Measurements from ENCODE around the gene KSR2.

The KSR2 gene

GRCh38 chr12:117901631-117902030, 67.2 kb downstream of the KSR2 start:
- H3K9ac ChIP-seq (ENCODE audit: low read length), result no peak overlapping the region
- H3K9me3 ChIP-seq (ENCODE audit: insufficient read depth, low read length), result peaks cover 5% of the 10 kb centered on the region; the same call in 1 of the 2 replicates
- H4K20me1 ChIP-seq (ENCODE audit: insufficient read depth, low read length), result no peaks in the 10 kb centered on the region
- H3K27me3 ChIP-seq (ENCODE audit: low read depth, low read length), result no peaks in the 10 kb centered on the region
- no peaks in the 10 kb centered on the region for H3K79me2 ChIP-seq (ENCODE audit: low read length)
- no peak overlapping the region for H3K27ac ChIP-seq (ENCODE audit: low read length)
- H3K36me3 ChIP-seq (replicated peaks; ENCODE audit: low read depth, low read length), result no peaks in the 10 kb centered on the region
- no peak overlapping the region for H3K4me2 ChIP-seq (ENCODE audit: low read length)
- no peak overlapping the region for H3K4me3 ChIP-seq (ENCODE audit: low read length)
- no peaks in the 10 kb centered on the region for H3K4me1 ChIP-seq (ENCODE audit: low read length)
- H2AFZ ChIP-seq (ENCODE audit: low read depth, low read length), result no peak overlapping the region
- no peak for TF ChIP-seq CTCF (IDR thresholded peaks at IDR 0.05; ENCODE audit: low read depth, low read length)
- no peak for TF ChIP-seq EZH2phosphoT487 (IDR thresholded peaks at IDR 0.05; ENCODE audit: low read depth)

- no peak overlapping the region for H2AFZ ChIP-seq (ENCODE audit: low read depth, low read length)
- no peak overlapping the region for H3K27ac ChIP-seq (ENCODE audit: low read length)
- H3K4me1 ChIP-seq (ENCODE audit: low read length), result no peaks in the 10 kb centered on the region
- H4K20me1 ChIP-seq (ENCODE audit: insufficient read depth, low read length), result no peaks in the 10 kb centered on the region
- TF ChIP-seq CTCF (IDR thresholded peaks at IDR 0.05; ENCODE audit: low read depth, low read length), result no peak
- TF ChIP-seq EZH2phosphoT487 (IDR thresholded peaks at IDR 0.05; ENCODE audit: low read depth), result no peak
- H3K36me3 ChIP-seq (replicated peaks; ENCODE audit: low read depth, low read length), result no peaks in the 10 kb centered on the region
- H3K4me3 ChIP-seq (ENCODE audit: low read length), result no peak overlapping the region
- no peaks in the 10 kb centered on the region for H3K27me3 ChIP-seq (ENCODE audit: low read depth, low read length)
- H3K4me2 ChIP-seq (ENCODE audit: low read length), result no peak overlapping the region
- peaks cover 5% of the 10 kb centered on the region; the same call in 1 of the 2 replicates for H3K9me3 ChIP-seq (ENCODE audit: insufficient read depth, low read length)
- H3K79me2 ChIP-seq (ENCODE audit: low read length), result no peaks in the 10 kb centered on the region
- no peak overlapping the region for H3K9ac ChIP-seq (ENCODE audit: low read length)
These were observed 68.2 kb downstream of the KSR2 start for GRCh38 chr12:117900561-117900960.

- no peaks in the 10 kb centered on the region for H3K36me3 ChIP-seq (replicated peaks; ENCODE audit: low read depth, low read length)
- no peak overlapping the region for H3K4me3 ChIP-seq (ENCODE audit: low read length)
- no peak overlapping the region for H3K4me2 ChIP-seq (ENCODE audit: low read length)
- no peaks in the 10 kb centered on the region for H4K20me1 ChIP-seq (ENCODE audit: insufficient read depth, low read length)
- H2AFZ ChIP-seq (ENCODE audit: low read depth, low read length), result no peak overlapping the region
- no peaks in the 10 kb centered on the region for H3K4me1 ChIP-seq (ENCODE audit: low read length)
- H3K27me3 ChIP-seq (ENCODE audit: low read depth, low read length), result no peaks in the 10 kb centered on the region
- TF ChIP-seq CTCF (IDR thresholded peaks at IDR 0.05; ENCODE audit: low read depth, low read length) (no peak), EZH2phosphoT487 (IDR thresholded peaks at IDR 0.05; ENCODE audit: low read depth) (no peak)
- no peaks in the 10 kb centered on the region for H3K79me2 ChIP-seq (ENCODE audit: low read length)
- no peak overlapping the region for H3K27ac ChIP-seq (ENCODE audit: low read length)
- H3K9me3 ChIP-seq (ENCODE audit: insufficient read depth, low read length), result peaks cover 5% of the 10 kb centered on the region; the same call in 1 of the 2 replicates
- no peak overlapping the region for H3K9ac ChIP-seq (ENCODE audit: low read length)
These were observed 71.2 kb downstream of the KSR2 start for GRCh38 chr12:117897372-117898161.

- Histone ChIP-seq H3K36me3 (replicated peaks; ENCODE audit: low read depth, low read length) (no peaks in the 10 kb centered on the region), H3K4me2 (ENCODE audit: low read length) (no peak overlapping the region), H3K27ac (ENCODE audit: low read length) (no peak overlapping the region), H2AFZ (ENCODE audit: low read depth, low read length) (no peak overlapping the region), H3K27me3 (ENCODE audit: low read depth, low read length) (no peaks in the 10 kb centered on the region), H3K4me1 (ENCODE audit: low read length) (no peaks in the 10 kb centered on the region), H3K9ac (ENCODE audit: low read length) (no peak overlapping the region), H4K20me1 (ENCODE audit: insufficient read depth, low read length) (no peaks in the 10 kb centered on the region), H3K4me3 (ENCODE audit: low read length) (no peak overlapping the region), H3K79me2 (ENCODE audit: low read length) (no peaks in the 10 kb centered on the region), H3K9me3 (ENCODE audit: insufficient read depth, low read length) (peaks cover 5% of the 10 kb centered on the region; the same call in 1 of the 2 replicates)
- TF ChIP-seq CTCF (IDR thresholded peaks at IDR 0.05; ENCODE audit: low read depth, low read length) (no peak), EZH2phosphoT487 (IDR thresholded peaks at IDR 0.05; ENCODE audit: low read depth) (no peak)
These were observed 72.8 kb downstream of the KSR2 start for GRCh38 chr12:117896009-117896408.

Data from OCI-LY3 (cell line).